Glutamatergic neuron (in vitro differentiated cells): ENCODE data around the gene TUBA1A. TPM values are rescaled to one million over a fixed set of nuclear protein-coding genes. Genes with fewer than 3 reads are reported as not detected.
A peak's percentile ranks its signal among the peaks of the same experiment; 100 is the strongest.

Source experiments
- DNase-seq: peaks from one replicate; pipeline ENCODE4 v3.0.0; 2022
- H3K27ac Mint-ChIP-seq: one replicate; pipeline ENCODE4 v1.8.0; 2020; ENCODE audit warnings: mild to moderate bottlenecking, mixed read lengths, inconsistent platforms; ENCODE audit not compliant: unreplicated experiment
- H3K27me3 Mint-ChIP-seq: one replicate; pipeline ENCODE4 v1.8.0; 2020; ENCODE audit warnings: mild to moderate bottlenecking, moderate library complexity, mixed read lengths, inconsistent platforms; ENCODE audit not compliant: unreplicated experiment
- H3K36me3 Mint-ChIP-seq: one replicate; pipeline ENCODE4 v1.8.0; 2020; ENCODE audit warnings: mild to moderate bottlenecking, mixed read lengths, inconsistent platforms; ENCODE audit not compliant: unreplicated experiment
- H3K4me1 Mint-ChIP-seq: one replicate; pipeline ENCODE4 v1.8.0; 2020; ENCODE audit warnings: mild to moderate bottlenecking, low read depth, mixed read lengths, inconsistent platforms; ENCODE audit not compliant: unreplicated experiment
- H3K4me3 Mint-ChIP-seq: one replicate; pipeline ENCODE4 v1.8.0; 2020; ENCODE audit warnings: mild to moderate bottlenecking, mixed read lengths, inconsistent platforms; ENCODE audit not compliant: unreplicated experiment
- H3K9me3 Mint-ChIP-seq: one replicate; pipeline ENCODE4 v1.8.0; 2020; ENCODE audit warnings: mild to moderate bottlenecking, moderate library complexity, mixed read lengths, inconsistent platforms; ENCODE audit not compliant: unreplicated experiment
- CTCF ChIP-seq: fragments of 200-600 bp; sonication (generic); IDR thresholded peaks from one replicate; pipeline ENCODE4 v1.5.0; 2021; ENCODE audit not compliant: partially characterized antibody, unreplicated experiment
- total RNA-seq: library from RNA; stranded (reverse); fragmentation: NEBNext Ultra II Directional; extraction: Animal tissue kit (Norgen Biotek cat#: 25700); gene quantifications from one replicate; pipeline ENCODE4 v1.2.1, GENCODE V29; 2021; ENCODE audit not compliant: unreplicated experiment

TUBA1A gene
- total RNA-seq, 1 donor from 2014 or later = 7,184 TPM

DNA sequence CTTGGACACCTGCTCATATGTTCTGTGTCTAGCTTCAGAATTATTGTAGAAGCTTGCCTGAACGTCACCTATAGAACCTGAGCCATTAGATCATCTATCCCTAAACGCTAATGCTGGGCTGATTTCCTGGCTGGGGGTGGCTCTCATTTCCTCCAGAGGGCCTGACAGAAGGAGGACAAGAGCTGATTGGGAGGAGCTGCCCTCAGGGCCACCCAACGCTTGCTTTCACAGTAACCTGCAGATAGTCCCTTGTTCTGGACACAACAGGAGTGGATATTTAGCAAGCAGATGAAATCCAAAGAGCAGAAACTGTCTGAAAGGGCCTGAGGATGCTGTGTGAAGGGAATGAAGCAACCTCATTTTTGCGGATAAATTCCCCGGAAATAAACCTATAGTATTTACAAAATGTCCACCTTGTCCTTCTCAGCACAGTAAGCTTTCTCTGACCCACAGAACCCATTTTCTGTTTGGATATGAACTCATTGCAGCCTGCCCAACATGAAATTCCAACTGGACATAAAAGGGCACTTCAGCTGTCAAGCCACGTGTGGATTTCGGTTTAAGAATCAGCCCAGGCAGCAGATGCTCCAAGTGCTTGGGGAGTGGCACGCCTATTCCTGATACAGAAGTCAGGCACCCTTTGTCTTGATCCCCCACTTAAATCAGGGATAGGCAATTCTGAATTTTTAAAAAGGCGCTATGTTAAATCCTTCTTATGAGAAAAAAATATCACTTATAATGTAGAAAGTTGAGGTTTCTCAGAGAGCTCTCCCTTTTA, 43.2 kb upstream of the TUBA1A start:
- no peak for TF ChIP-seq CTCF
- peaks cover 39% of the 10 kb centered on the region for H3K4me1 Mint-ChIP-seq
- peaks cover 15% of the 10 kb centered on the region for H3K27me3 Mint-ChIP-seq
- no peaks in the 10 kb centered on the region for H3K36me3 Mint-ChIP-seq
- peak overlapping the region; percentile 79 for H3K4me3 Mint-ChIP-seq
- H3K9me3 Mint-ChIP-seq = peaks cover 14% of the 10 kb centered on the region
- H3K27ac Mint-ChIP-seq = peak overlapping the region; percentile 96
- peak; percentile 45 for DNase-seq

GRCh38 chr12:49230805-49231194, 41.9 kb upstream of the TUBA1A start:
- Mint-ChIP-seq H3K9me3 (peaks cover 13% of the 10 kb centered on the region), H3K27ac (peak overlapping the region; percentile 84), H3K4me3 (no peak overlapping the region), H3K27me3 (peaks cover 15% of the 10 kb centered on the region), H3K36me3 (no peaks in the 10 kb centered on the region), H3K4me1 (peaks cover 39% of the 10 kb centered on the region)
- no peak for TF ChIP-seq CTCF
- DNase-seq = no peak

- Mint-ChIP-seq H3K36me3 (no peaks in the 10 kb centered on the region), H3K4me3 (peak overlapping the region; percentile 55), H3K9me3 (peaks cover 13% of the 10 kb centered on the region), H3K27me3 (peaks cover 17% of the 10 kb centered on the region), H3K4me1 (peaks cover 39% of the 10 kb centered on the region), H3K27ac (peak overlapping the region; percentile 84)
- TF ChIP-seq CTCF = no peak
- DNase-seq = no peak
These were observed 41.4 kb upstream of the TUBA1A start for GRCh38 chr12:49230176-49230804.

DNA sequence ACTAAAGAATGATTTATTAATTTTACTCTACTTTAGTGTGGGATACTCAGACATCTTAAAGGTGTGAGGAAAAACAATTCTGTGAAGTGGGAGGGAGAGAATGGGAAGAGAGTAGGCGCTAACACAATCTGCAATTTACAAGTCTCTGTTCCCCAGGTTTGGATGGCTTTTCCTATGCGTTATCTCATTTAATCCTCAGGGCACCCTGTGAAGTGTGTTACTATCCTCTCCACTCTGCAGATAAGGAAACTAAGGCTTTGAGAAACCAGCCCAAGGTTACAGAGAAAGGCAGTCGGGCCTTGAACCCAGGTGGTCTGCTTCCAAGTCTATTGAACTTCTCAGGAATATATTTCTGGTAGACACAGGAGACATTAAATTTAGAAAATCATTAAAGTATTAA, 39.8 kb upstream of the TUBA1A start:
- Mint-ChIP-seq H3K9me3 (peaks cover 9% of the 10 kb centered on the region), H3K27me3 (peaks cover 12% of the 10 kb centered on the region), H3K27ac (no peak overlapping the region), H3K4me3 (peak overlapping the region; percentile 61), H3K4me1 (peaks cover 34% of the 10 kb centered on the region), H3K36me3 (no peaks in the 10 kb centered on the region)
- TF ChIP-seq CTCF = no peak
- no peak for DNase-seq

GRCh38 chr12:49227713-49228112, 38.8 kb upstream of the TUBA1A start:
- peak overlapping the region; percentile 77 for H3K27ac Mint-ChIP-seq
- no peak for TF ChIP-seq CTCF
- no peaks in the 10 kb centered on the region for H3K36me3 Mint-ChIP-seq

More at GRCh38 chr12:49227713-49228112, 38.8 kb upstream of the TUBA1A start:
- peaks cover 5% of the 10 kb centered on the region for H3K9me3 Mint-ChIP-seq
- no peak for DNase-seq
- peaks cover 28% of the 10 kb centered on the region for H3K4me1 Mint-ChIP-seq
- peaks cover 8% of the 10 kb centered on the region for H3K27me3 Mint-ChIP-seq
- peak overlapping the region; percentile 59 for H3K4me3 Mint-ChIP-seq
